Measurements from ENCODE around the gene MOSPD3. TPM values are rescaled to one million over a fixed set of nuclear protein-coding genes. Genes with fewer than 3 reads are reported as not detected.

The MOSPD3 gene
- total RNA-seq, 1 donor from 2014 or later: 17.0 TPM

- no peak overlapping the region for H3K4me3 ChIP-seq (ENCODE audit: low read depth, low read length)
- DNase-seq (ENCODE audit: low read depth): no peak
- TF ChIP-seq, protein P1, sequence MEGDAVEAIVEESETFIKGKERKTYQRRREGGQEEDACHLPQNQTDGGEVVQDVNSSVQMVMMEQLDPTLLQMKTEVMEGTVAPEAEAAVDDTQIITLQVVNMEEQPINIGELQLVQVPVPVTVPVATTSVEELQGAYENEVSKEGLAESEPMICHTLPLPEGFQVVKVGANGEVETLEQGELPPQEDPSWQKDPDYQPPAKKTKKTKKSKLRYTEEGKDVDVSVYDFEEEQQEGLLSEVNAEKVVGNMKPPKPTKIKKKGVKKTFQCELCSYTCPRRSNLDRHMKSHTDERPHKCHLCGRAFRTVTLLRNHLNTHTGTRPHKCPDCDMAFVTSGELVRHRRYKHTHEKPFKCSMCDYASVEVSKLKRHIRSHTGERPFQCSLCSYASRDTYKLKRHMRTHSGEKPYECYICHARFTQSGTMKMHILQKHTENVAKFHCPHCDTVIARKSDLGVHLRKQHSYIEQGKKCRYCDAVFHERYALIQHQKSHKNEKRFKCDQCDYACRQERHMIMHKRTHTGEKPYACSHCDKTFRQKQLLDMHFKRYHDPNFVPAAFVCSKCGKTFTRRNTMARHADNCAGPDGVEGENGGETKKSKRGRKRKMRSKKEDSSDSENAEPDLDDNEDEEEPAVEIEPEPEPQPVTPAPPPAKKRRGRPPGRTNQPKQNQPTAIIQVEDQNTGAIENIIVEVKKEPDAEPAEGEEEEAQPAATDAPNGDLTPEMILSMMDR (conservative IDR thresholded peaks at IDR 0.05; ENCODE audit: low read depth, low read length): no peak
Measured at GRCh38 chr7:100576384-100576993, 35.9 kb upstream of the MOSPD3 start.

DNA sequence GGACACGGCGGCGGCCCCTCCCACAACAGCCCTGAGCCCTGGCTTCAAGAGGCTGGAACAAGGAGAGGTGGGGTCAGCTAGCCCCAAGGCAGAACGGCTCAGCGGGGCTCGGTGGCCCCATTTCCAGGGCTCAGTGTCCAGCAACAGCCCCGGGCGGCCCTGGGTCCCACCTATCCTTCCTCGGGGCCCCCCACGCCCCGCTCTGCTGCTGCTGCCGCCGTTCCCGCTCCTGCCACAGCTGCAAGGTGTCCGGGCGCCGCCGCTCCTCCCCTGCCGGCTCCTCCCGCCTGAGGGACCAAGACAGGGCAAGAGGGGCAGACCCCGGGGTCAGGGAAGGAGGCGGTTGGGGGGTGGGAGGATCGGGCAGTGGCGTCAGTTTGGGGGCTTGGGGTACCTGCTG, 35.2 kb upstream of the MOSPD3 start:
- DNase-seq (ENCODE audit: low read depth): no peak
- TF ChIP-seq, protein P1 (conservative IDR thresholded peaks at IDR 0.05; ENCODE audit: low read depth, low read length): no peak
- H3K4me3 ChIP-seq (ENCODE audit: low read depth, low read length): no peak overlapping the region

DNA sequence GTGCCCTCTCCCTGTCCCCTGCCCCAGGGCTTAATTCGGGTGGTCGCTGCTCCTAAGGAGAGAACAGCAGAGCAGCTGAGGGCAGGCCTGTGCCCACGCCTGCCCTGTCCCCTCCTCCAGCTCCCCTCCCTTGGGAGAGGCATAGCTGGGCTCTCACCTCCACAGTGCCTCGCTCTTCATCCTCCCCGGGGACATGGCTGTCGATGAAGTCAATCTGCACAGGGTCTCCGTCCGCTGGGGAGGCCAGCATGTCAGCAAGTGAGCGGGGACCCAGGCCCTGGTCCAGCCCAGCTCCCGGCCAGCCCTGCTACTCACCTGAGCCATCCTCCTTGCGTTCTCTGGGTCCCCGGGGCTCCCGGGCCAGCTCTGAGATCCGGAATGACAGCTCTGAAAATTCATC, 34.8 kb upstream of the MOSPD3 start:
- DNase-seq (ENCODE audit: low read depth): no peak
- H3K4me3 ChIP-seq (ENCODE audit: low read depth, low read length): no peak overlapping the region
- TF ChIP-seq, protein P1 (conservative IDR thresholded peaks at IDR 0.05; ENCODE audit: low read depth, low read length): no peak

- no peak for DNase-seq (ENCODE audit: low read depth)
- TF ChIP-seq, protein P1 (conservative IDR thresholded peaks at IDR 0.05; ENCODE audit: low read depth, low read length): no peak
Measured at GRCh38 chr7:100578246-100579183, 33.8 kb upstream of the MOSPD3 start.

DNA sequence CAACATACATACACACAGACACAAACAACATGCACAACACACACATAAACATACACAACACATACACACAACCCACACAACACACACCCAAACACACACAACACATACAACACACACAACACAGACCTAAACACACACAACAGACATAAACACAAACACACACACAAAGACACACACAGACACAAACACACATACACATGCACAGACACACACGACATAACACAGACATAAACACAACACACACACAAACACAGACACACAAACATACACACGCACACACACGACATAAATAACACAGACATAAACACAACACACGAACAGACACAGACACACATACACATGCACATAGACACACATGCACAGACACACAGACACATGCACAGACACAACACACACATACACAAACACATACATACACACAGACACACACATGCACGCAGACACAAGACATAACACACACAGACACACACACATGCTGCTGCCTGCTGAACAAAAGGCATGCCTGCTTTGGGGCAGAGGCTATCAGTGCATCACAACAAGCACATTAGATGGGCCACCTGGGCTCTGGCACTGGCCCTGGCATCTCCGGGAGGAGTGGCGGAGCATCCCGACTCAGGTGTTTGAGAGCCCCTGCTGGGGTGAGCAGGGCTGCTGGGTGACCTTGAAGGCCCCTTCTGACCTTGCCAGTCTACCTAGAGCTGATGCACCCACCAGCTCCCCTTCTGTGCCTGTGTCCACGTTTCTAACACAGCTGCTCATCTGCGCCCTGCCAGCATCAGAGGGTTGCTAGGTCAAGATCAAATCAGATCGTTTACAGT, 31.7 kb upstream of the MOSPD3 start:
- no peak overlapping the region for H3K4me3 ChIP-seq (ENCODE audit: low read depth, low read length)
- TF ChIP-seq, protein P1 (conservative IDR thresholded peaks at IDR 0.05; ENCODE audit: low read depth, low read length): no peak
- DNase-seq (ENCODE audit: low read depth): no peak

More at GRCh38 chr7:100578246-100579183, 33.8 kb upstream of the MOSPD3 start:
- H3K4me3 ChIP-seq (ENCODE audit: low read depth, low read length): no peak overlapping the region

DNA sequence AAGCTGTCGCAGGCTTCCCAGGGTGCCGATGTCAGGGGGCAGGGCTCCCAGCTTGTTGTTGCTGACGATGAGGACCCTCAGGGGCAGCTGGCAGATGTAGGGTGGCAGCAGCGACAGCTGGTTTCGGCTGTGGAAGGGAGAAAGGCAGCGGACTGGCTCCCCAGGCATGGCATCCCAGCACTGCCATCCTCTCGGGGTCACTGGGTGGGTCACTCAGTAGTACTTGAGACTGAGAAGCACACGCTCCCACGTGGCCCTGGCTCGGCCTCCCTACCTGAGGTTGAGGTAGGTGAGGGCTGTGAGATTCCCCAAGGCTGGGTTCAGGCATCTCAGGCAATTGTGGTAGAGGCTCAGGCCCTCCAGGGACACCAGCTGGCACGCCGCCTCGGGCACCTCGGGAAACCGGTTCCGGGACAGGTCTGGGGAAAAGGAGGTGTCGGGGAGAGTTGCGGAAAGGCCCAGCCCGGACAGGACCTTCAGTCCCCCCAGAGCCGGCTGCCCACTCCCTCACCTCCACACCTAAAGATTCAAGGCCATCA, 30.2 kb upstream of the MOSPD3 start:
- H3K4me3 ChIP-seq (ENCODE audit: low read depth, low read length): no peak overlapping the region
- no peak for DNase-seq (ENCODE audit: low read depth)
- TF ChIP-seq, protein P1 (conservative IDR thresholded peaks at IDR 0.05; ENCODE audit: low read depth, low read length): no peak
